Right kidney (tissue), 1 donor: ENCODE data around the gene RIPOR3.
"Not testable (repeated sequence)": the region's sequence is repeated elsewhere in the genome, so short reads cannot be mapped to it uniquely, and the experiment has no call there.

Source experiments
- DNase-seq: peaks from one replicate; pipeline ENCODE4 v3.0.0-alpha.2; 2016

The RIPOR3 gene

DNA sequence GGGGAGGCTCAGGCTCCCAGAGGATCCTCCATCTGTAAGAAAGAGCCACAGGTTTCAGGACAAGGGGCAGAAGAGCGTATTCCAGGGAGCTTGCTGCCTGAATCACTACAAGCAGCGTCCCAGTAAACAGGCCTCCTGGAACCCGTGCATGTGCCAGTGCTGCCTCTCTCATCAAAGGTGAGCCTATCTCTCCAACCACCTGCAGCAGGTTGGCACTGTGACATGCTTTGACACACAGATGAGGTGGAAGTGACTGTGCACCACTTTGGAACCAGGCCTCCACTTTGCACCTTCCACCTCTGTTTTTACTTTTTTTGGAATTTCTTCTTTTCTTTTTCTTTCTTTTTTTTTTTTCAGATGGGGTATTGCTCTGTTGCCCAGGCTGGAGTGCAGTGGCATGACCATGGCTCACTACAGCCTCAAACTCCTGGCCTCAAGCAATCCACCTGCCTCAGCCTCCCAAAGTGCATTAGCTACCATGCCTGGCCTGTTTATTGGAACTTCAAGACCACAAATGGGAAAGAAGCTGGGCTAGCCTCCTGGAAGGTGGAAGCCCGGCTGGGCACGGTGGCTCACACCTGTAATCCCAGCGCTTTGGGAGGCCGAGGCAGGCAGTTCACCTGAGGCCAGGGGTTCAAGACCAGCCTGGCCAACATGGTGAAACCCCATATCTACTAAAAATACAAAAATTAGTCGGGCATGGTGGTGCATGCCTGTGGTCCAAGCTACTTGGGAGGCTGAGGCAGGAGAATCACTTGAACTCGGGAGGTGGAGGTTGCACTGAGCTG, 12.5 kb upstream of the RIPOR3 start:
- DNase-seq = not testable (repeated sequence)

- no peak for DNase-seq
These were observed 10.0 kb upstream of the RIPOR3 start for GRCh38 chr20:50701041-50701963.

DNA sequence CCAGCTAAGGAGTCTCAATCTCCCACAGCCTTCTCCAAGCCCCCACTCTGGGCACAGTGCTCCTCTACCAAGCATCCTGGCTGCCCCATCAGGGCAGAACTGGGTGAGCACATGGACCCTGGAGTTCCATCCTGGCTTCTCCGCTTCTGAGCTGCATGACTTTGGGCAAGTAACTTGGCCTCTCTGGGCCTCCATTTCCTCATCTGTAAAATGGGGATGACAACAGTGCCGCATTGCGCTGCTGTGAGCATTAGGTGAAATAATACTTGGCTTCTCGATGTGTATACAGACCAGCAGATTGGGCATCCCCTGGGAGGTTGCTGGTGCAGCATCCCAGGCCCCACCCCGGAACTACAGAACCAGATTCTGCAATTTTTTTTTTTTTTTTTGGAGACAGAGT, 8.3 kb upstream of the RIPOR3 start:
- DNase-seq = no peak

DNA sequence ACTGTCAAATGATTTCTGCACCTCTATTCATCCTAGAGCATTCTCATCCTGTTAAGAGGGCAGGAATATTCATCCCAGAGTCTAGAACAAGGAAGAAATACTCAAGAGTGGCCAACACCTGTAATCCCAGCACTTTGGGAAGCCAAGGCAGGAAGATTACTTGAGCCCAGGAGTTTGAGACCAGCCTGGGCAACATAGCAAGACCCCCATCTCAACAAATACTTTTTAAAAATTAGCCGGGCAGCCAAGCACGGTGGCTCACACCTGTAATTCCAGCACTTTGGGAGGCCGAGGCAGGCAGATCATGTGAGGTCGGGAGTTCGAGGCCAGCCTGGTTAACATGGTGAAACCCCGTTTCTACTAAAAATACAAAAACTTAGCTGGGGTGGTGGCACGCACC, 6.9 kb upstream of the RIPOR3 start:
- not testable (repeated sequence) for DNase-seq

GRCh38 chr20:50695135-50695872, 4.0 kb upstream of the RIPOR3 start:
- peak; percentile 32 for DNase-seq

DNA sequence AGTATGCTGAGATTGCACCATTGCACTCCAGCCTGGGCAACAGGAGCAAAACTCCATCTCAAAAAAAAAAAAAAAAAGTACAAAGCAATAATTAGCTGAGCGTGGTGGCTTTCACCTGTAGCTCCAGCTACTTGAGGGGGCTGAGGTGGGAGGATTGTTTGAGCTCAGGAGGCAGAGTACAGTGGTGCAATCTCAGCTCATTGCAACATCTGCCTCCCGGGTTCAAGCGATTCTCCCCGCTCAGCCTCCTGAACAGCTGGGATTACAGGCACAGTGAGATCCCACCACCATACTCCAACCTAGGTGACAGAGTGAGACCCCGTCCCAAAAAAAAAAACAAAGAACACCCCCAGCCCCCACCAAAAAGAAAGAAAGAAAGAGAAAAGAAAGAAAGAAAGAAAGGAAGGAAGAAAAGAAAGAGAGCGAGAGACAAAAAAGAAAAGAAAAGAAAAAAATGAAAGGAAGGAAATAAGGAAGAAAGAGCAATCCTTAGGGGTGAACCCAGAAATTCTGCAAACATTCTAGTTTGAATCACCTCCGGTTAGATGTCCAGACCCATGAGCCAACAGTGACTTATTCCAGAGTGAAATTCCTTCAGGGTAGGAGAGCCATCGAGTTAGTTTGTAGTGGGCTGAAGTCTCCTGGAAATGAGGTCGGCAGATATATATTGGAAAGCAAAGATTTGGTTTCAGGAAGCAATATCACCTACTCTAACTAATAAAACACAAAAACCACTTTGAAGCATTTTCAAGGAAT, 3.2 kb upstream of the RIPOR3 start:
- DNase-seq = no peak

- DNase-seq = no peak
These were observed 1.7 kb upstream of the RIPOR3 start for GRCh38 chr20:50693001-50693400.

DNA sequence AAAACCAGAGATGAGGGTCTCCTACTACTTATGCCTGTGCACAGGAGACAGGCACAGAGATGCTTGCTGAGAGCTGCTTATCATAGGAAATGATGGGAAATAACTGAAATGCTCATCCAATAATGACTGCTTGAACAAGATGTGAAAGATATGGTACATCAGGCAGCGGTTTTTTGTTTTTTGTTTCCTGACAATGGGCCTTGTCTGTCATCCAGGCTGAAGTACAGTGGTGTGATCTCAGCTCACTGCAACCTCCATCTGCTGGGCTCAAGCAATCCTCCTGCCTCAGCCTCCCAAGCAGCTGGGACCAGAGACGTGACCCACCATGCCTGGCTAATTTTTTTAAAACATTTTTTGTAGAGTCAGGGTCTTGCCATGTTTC, 1.2 kb upstream of the RIPOR3 start:
- no peak for DNase-seq

GRCh38 chr20:50691573-50692551, 520 bp upstream of the RIPOR3 start:
- no peak for DNase-seq

GRCh38 chr20:50689864-50690649, 1.3 kb downstream of the RIPOR3 start:
- DNase-seq = no peak

- no peak for DNase-seq
These were observed 2.9 kb downstream of the RIPOR3 start for GRCh38 chr20:50688256-50688975.

DNA sequence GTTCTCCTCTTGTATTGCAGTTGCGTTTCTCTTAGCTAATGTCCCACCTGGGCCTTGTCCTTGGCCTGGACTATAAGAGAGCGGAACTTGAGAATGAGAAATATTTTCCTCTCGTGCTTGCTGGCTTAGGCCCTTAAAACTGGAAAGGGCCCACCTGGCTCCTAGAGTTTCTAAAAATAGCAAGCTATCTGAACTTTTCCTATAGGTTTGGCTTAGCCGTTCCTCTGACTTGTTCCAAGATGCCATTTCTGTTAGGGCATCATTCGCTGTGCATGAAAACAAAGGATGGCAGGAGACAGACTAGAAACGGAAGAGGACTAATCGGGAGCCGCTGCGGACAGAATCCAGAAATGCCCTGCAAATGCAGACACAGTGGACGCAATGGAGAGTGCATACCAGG, 4.5 kb downstream of the RIPOR3 start:
- DNase-seq = no peak

- DNase-seq = no peak
These were observed 7.8 kb downstream of the RIPOR3 start for GRCh38 chr20:50683570-50683969.

GRCh38 chr20:50682947-50683530, 8.3 kb downstream of the RIPOR3 start:
- DNase-seq = no peak

- DNase-seq = no peak
These were observed 9.3 kb downstream of the RIPOR3 start for GRCh38 chr20:50682065-50682464.

GRCh38 chr20:50681359-50682064, 9.8 kb downstream of the RIPOR3 start:
- DNase-seq = no peak

DNA sequence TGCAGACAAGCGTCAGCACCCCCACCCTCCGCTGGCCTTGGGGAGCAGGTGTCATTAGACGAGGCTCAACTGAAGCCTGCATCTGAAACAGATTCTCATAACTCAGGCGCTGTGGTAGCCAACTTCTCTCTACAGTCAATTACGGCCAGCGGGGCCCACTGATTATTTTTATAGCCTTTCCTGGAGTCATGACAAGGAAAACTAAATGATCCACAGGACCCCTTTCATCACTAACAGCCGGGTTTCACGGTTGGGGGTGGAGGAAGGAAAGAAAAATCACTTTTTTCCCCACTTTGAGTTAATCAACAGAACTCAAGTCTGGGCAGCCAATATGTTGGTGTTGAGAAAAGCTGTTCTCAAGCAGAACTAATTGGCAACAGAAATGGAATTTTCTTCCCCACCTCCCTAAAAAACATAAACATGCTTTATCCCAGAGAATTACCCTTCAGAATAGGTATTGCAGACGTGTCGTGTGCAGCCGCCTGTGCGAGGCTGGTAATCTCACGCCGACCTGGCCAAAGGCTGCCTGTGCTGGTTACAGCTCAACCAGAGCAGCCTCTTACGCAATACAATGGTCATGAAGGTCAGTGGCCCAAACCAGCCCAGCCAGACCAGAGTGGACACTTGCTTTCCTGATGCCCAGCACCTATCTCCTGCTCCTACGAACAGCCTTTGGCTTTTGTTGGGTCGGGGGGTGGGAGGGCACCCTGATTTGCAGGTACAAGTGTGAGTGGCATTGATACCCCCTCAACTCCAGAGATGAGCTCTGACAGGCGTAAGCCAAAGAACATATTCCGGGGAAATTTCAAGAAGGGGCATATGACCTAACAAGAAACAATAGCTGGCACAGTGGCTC, 11.0 kb downstream of the RIPOR3 start:
- no peak for DNase-seq
